DND-41 (cell line): ENCODE data around the gene NFASC.

ENCODE experiments used
- CTCF ChIP-seq: IDR thresholded peaks from 2 replicates; pipeline ENCODE4 v1.5.1; 2012; ENCODE audit warnings: borderline replicate concordance, low read length, moderate library complexity, mild to moderate bottlenecking; ENCODE audit not compliant: poor library complexity, severe bottlenecking; ENCODE audit errors: extremely low read depth
- EZH2 ChIP-seq: IDR thresholded peaks from 3 replicates; pipeline ENCODE4 v1.6.1; 2012; ENCODE audit warnings: borderline replicate concordance, low read depth, mild to moderate bottlenecking, moderate library complexity, low read length, inconsistent platforms; ENCODE audit not compliant: severe bottlenecking

GRCh38 chr1:204904228-204904810 is 33.7 kb downstream of the NFASC start:
- TF ChIP-seq CTCF (no peak), EZH2 (no peak)
